Common myeloid progenitor, CD34-positive (primary cell): ENCODE results near the gene PLB1.

Experiments used
- CTCF ChIA-PET: fragments of 350-600 bp; sonication (Branson Sonifier 250); formaldehyde crosslinking; loops from one replicate; lab custom pipeline; 2021; ENCODE audit warnings: antibody characterized with exemption; lab: Charles Lee
- POLR2A ChIA-PET: fragments of 350-600 bp; sonication (Branson Sonifier 250); formaldehyde crosslinking; loops from one replicate; lab custom pipeline; 2021; ENCODE audit warnings: antibody characterized with exemption; lab: Charles Lee
- DNase-seq, 3 donors: peaks; one replicate each; pipeline versions ENCODE4 v3.0.0 to v3.0.0-alpha.2; 2013
- H3K27ac ChIP-seq, 2 experiments: 1 replicate in 1 of 2; 2 replicates in 1 of 2; pipeline ENCODE4 v1.7.0; 2013; ENCODE audit warnings: inconsistent platforms in 2 of 2, low read length in 2 of 2, mild to moderate bottlenecking in 2 of 2, low read depth in 1 of 2, moderate library complexity in 1 of 2; ENCODE audit not compliant: severe bottlenecking in 2 of 2, insufficient read depth in 1 of 2, poor library complexity in 1 of 2
- H3K27me3 ChIP-seq, 5 experiments: replicated peaks in 2 of 5; 1 replicate in 3 of 5; 2 replicates in 2 of 5; pipeline versions ENCODE4 v1.6.1 to v1.7.0; 2013; ENCODE audit warnings: low read length in 4 of 5, mild to moderate bottlenecking in 2 of 5, moderate library complexity in 2 of 5, inconsistent platforms in 1 of 5; ENCODE audit not compliant: insufficient read depth in 5 of 5, control insufficient read depth in 4 of 5
- H3K36me3 ChIP-seq, 4 experiments: 1 replicate in 2 of 4; 2 replicates in 2 of 4; pipeline versions ENCODE4 v1.6.1 to v1.7.0; 2013; ENCODE audit warnings: low read length in 3 of 4, control low read depth in 1 of 4, mild to moderate bottlenecking in 1 of 4; ENCODE audit not compliant: control insufficient read depth in 4 of 4, insufficient read depth in 4 of 4
- H3K4me1 ChIP-seq, 4 experiments: 1 replicate in 3 of 4; 2 replicates in 1 of 4; pipeline versions ENCODE4 v1.6.1 to v1.7.1; 2013; ENCODE audit warnings: low read length in 3 of 4, mild to moderate bottlenecking in 3 of 4, control low read depth in 1 of 4, inconsistent platforms in 1 of 4, moderate library complexity in 1 of 4; ENCODE audit not compliant: control insufficient read depth in 4 of 4, insufficient read depth in 4 of 4; ENCODE audit errors: control extremely low read depth in 1 of 4
- H3K4me3 ChIP-seq, 7 experiments: 1 replicate in 4 of 7; 2 replicates in 3 of 7; pipeline versions ENCODE4 v1.5.1 to v1.7.0; 2013; ENCODE audit warnings: mild to moderate bottlenecking in 7 of 7, low read length in 6 of 7, moderate library complexity in 6 of 7, inconsistent platforms in 2 of 7, low read depth in 2 of 7, control low read depth in 1 of 7; ENCODE audit not compliant: insufficient read depth in 4 of 7, control insufficient read depth in 1 of 7; ENCODE audit errors: extremely low read depth in 1 of 7
- H3K9me3 ChIP-seq, 5 experiments: 1 replicate in 4 of 5; 2 replicates in 1 of 5; pipeline versions ENCODE4 v1.6.1 to v1.7.1; 2013; ENCODE audit warnings: low read length in 4 of 5, mild to moderate bottlenecking in 2 of 5, inconsistent platforms in 1 of 5, low read depth in 1 of 5, moderate library complexity in 1 of 5; ENCODE audit not compliant: control insufficient read depth in 4 of 5, insufficient read depth in 2 of 5; ENCODE audit errors: control extremely low read depth in 1 of 5
- WGBS: methylation state at CpG from one replicate; pipeline ENCODE4 v1.1.5; 2013; ENCODE audit not compliant: insufficient coverage; 5-methylcytosine and 5-hydroxymethylcytosine counted together

Gene PLB1

DNA sequence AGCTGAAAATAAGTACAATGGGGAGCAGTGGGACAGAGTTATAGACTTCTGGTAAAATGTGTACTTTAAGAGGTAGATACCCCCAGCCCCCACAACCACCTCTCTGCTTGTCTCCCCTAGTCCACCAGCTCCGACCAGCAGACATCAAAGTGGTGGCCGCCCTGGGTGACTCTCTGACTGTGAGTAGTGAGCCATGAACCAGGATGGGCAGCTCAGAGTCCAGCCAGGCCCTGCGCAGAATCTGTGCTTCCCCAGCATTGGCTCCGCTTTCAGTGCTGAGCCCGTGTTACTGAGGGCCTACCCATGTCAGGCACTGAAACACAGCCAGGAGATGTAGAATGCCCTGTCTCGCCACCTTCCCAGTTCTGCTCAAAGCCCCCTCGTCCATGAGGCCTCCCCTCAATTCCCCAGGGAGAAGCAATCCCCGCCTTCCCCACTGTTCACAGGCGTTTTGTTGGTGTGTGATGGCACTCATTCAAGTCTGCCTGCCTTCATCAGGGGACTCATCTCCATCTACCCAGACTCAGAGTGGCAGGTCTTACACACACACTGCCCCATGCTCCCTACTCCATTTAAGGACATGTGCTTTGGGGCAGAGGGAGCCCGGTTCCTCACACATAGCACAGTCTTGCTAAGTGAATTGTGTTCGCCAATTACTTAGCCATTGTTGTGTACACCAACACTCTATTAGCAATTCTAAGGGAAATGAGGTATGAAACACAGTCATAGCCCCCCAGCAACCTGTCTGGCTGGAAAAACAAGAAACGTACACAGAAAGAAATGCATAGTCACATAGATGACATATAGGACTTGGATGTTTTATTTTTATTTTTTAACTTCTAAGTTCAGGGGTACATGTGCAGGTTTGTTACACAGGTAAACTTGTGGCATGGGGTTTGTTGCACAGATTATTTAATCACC is 122.6 kb downstream of the PLB1 start:
- WGBS, result 95% methylated on average over 9 of the region's 12 CpGs
- Histone ChIP-seq H3K4me1 (peaks cover 16 to 59% (median 34%) of the 10 kb centered on the region in 4 experiments), H3K36me3 (no peaks in the 10 kb centered on the region)

GRCh38 chr2:28619213-28620196 is 123.6 kb downstream of the PLB1 start:
- peaks cover 20 to 58% (median 34%) of the 10 kb centered on the region in 4 experiments for H3K4me1 ChIP-seq
- no peak for DNase-seq
- no peaks in the 10 kb centered on the region for H3K36me3 ChIP-seq
- CTCF ChIA-PET, result interaction anchor here (0.7 to 7.2 kb wide), 5 partner anchors 8 to 151 kb away, joined by 3 to 44 read pairs (median 7); no protein-coding TSS in a partner anchor
- 55% methylated on average over 7 of the region's 10 CpGs for WGBS
- H3K27me3 ChIP-seq, result no peaks in the 10 kb centered on the region
- H3K27ac ChIP-seq, result peak overlapping the region in 1 of 2 experiments; percentile 98
- H3K4me3 ChIP-seq, result no peak overlapping the region
- POLR2A ChIA-PET, result interaction anchor here (1.2 kb wide), 1 partner anchor 131 kb away, joined by 3 read pairs; no protein-coding TSS in a partner anchor
- H3K9me3 ChIP-seq, result peaks cover 0 to 1% (median 0%) of the 10 kb centered on the region in 5 experiments

More for the DNA sequence above, 122.6 kb downstream of the PLB1 start:
- H3K27ac ChIP-seq, result no peak overlapping the region
- peaks cover 0 to 1% (median 0%) of the 10 kb centered on the region in 5 experiments for H3K9me3 ChIP-seq
- H3K4me3 ChIP-seq, result no peak overlapping the region
- peak in 2 of 3 donors; percentile 67 for DNase-seq
- H3K27me3 ChIP-seq, result no peaks in the 10 kb centered on the region
- CTCF ChIA-PET, result interaction anchor here (1.0 to 7.2 kb wide), 7 partner anchors 9 to 32 kb away, joined by 3 to 44 read pairs (median 7); no protein-coding TSS in a partner anchor
- POLR2A ChIA-PET, result interaction anchor here (1.2 kb wide), 1 partner anchor 24 kb away, joined by 3 read pairs; no protein-coding TSS in a partner anchor

DNA sequence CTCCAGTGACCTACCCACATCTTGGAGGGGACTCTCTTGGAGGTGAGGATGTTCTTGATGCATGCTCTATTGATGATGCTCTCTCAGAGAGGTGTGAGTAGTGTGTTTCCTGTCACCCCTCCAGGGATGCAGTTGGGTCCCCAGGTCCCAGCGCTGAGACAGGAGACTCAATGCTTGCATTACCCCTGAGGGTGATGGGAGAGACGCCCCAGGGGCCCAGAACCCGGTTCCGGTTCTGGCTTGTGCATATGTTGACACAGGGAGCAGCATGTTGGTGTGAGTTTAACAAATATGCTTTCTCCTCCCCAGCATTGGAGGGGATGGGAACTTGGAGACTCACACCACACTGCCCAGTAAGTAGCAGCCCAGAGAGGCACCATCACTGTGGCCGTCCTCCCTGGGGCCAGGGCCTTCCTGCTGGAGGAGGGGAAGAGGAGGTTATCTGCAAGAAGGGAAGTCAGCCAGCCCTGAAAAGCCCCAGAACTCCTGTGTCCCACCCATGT is 124.5 kb downstream of the PLB1 start:
- Histone ChIP-seq H3K9me3 (peaks cover 0 to 1% (median 0%) of the 10 kb centered on the region in 5 experiments), H3K4me1 (peaks cover 22 to 67% (median 43%) of the 10 kb centered on the region in 4 experiments), H3K4me3 (peak overlapping the region in 2 of 7 experiments; percentile 5 to 54), H3K27ac (peak overlapping the region in 1 of 2 experiments; percentile 98), H3K27me3 (no peaks in the 10 kb centered on the region), H3K36me3 (no peaks in the 10 kb centered on the region)
- WGBS, result 100% methylated on average over 1 of the region's 5 CpGs
- CTCF ChIA-PET, result interaction anchor here (1.2 to 7.2 kb wide), 7 partner anchors 8 to 135 kb away, joined by 3 to 44 read pairs (median 5); no protein-coding TSS in a partner anchor
- no peak for DNase-seq
- POLR2A ChIA-PET, result interaction anchor here (0.9 to 1.2 kb wide), 2 partner anchors 130 to 132 kb away, joined by 3 to 4 read pairs; partner anchors contain the start of gene PPP1CB

DNA sequence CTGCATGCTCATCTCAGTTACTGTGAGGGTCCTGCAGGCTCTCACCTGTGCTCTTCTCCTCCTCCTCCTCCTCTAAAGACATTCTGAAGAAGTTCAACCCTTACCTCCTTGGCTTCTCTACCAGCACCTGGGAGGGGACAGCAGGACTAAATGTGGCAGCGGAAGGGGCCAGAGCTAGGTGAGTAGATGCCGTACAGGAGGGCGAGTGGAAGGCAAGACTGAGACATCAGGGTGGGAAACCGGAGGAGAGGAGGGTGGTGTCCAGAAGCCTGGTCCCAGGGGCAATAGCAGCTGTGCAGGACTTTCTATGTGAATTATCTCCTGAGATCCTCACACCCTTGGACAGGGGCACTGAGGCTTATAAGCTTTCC is 124.9 kb downstream of the PLB1 start:
- Histone ChIP-seq H3K27me3 (no peaks in the 10 kb centered on the region), H3K36me3 (no peaks in the 10 kb centered on the region), H3K9me3 (peaks cover 0 to 1% (median 0%) of the 10 kb centered on the region in 5 experiments), H3K4me3 (peak overlapping the region in 3 of 7 experiments; percentile 5 to 54 (median 33)), H3K27ac (peak overlapping the region; percentile 96 to 98), H3K4me1 (peaks cover 22 to 71% (median 47%) of the 10 kb centered on the region in 4 experiments)
- POLR2A ChIA-PET, result interaction anchor here (0.9 to 1.2 kb wide), 4 partner anchors 9 to 132 kb away, joined by 3 to 4 read pairs (median 4); partner anchors contain the start of gene PPP1CB
- WGBS, result 100% methylated on average over 3 of the region's 4 CpGs
- CTCF ChIA-PET, result interaction anchor here (0.9 to 7.2 kb wide), 8 partner anchors 9 to 134 kb away, joined by 3 to 44 read pairs (median 5); no protein-coding TSS in a partner anchor
- DNase-seq, result no peak

- H3K4me1 ChIP-seq, result peaks cover 22 to 77% (median 52%) of the 10 kb centered on the region in 4 experiments
- peak overlapping the region in 4 of 7 experiments; percentile 14 to 54 (median 34) for H3K4me3 ChIP-seq
- ChIA-PET POLR2A (interaction anchor here (0.6 to 1.2 kb wide), 7 partner anchors 9 to 138 kb away, joined by 3 to 4 read pairs (median 3); partner anchors contain the start of gene PPP1CB), CTCF (interaction anchor here (0.7 to 7.2 kb wide), 9 partner anchors 10 to 140 kb away, joined by 3 to 44 read pairs (median 5); no protein-coding TSS in a partner anchor)
- WGBS, result 21% methylated on average over 11 of the region's 15 CpGs
- peak; percentile 96 to 97 (median 97) for DNase-seq
- no peaks in the 10 kb centered on the region for H3K27me3 ChIP-seq
- no peaks in the 10 kb centered on the region for H3K36me3 ChIP-seq
- H3K9me3 ChIP-seq, result peaks cover 0 to 1% (median 0%) of the 10 kb centered on the region in 5 experiments
- H3K27ac ChIP-seq, result peak overlapping the region; percentile 96 to 98
Measured at GRCh38 chr2:28621172-28622100, 125.6 kb downstream of the PLB1 start.
